IgD-negative memory B cell (primary cell): ENCODE results near the gene MCCC2. TPM values are rescaled to one million over a fixed set of nuclear protein-coding genes. Genes with fewer than 3 reads are reported as not detected.
"Not testable (repeated sequence)": the region's sequence is repeated elsewhere in the genome, so short reads cannot be mapped to it uniquely, and the experiment has no call there.

Experiments
- H3K27ac Mint-ChIP-seq, 3 donors: one replicate each; pipeline ENCODE4 v1.8.0; 2020 to 2022; ENCODE audit warnings: mild to moderate bottlenecking in 3 of 3, mixed read lengths in 3 of 3, moderate library complexity in 1 of 3
- H3K27me3 Mint-ChIP-seq: one replicate; pipeline ENCODE4 v1.8.0; 2021; ENCODE audit warnings: mixed read lengths
- H3K36me3 Mint-ChIP-seq: one replicate; pipeline ENCODE4 v1.8.0; 2020; ENCODE audit warnings: mild to moderate bottlenecking, mixed read lengths
- H3K4me1 Mint-ChIP-seq, 3 donors: one replicate each; pipeline ENCODE4 v1.8.0; 2020 to 2022; ENCODE audit warnings: mixed read lengths in 3 of 3, mild to moderate bottlenecking in 1 of 3
- H3K4me3 Mint-ChIP-seq, 4 donors: one replicate each; pipeline ENCODE4 v1.8.0; 2020 to 2022; ENCODE audit warnings: mild to moderate bottlenecking in 4 of 4, mixed read lengths in 4 of 4, moderate library complexity in 3 of 4
- H3K9me3 Mint-ChIP-seq, 3 donors: one replicate each; pipeline ENCODE4 v1.8.0; 2020 to 2021; ENCODE audit warnings: mixed read lengths in 3 of 3, mild to moderate bottlenecking in 1 of 3
- polyA plus RNA-seq: library from polyadenylated mRNA; unstranded; fragments of 300-500 nt; fragmentation: Illumina TruSeq; gene quantifications from one replicate; pipeline ENCODE4 v1.2.3, GENCODE V29; 2021

Gene MCCC2
- polyA plus RNA-seq, 1 donor from 2014 or later, result 33.2 TPM

DNA sequence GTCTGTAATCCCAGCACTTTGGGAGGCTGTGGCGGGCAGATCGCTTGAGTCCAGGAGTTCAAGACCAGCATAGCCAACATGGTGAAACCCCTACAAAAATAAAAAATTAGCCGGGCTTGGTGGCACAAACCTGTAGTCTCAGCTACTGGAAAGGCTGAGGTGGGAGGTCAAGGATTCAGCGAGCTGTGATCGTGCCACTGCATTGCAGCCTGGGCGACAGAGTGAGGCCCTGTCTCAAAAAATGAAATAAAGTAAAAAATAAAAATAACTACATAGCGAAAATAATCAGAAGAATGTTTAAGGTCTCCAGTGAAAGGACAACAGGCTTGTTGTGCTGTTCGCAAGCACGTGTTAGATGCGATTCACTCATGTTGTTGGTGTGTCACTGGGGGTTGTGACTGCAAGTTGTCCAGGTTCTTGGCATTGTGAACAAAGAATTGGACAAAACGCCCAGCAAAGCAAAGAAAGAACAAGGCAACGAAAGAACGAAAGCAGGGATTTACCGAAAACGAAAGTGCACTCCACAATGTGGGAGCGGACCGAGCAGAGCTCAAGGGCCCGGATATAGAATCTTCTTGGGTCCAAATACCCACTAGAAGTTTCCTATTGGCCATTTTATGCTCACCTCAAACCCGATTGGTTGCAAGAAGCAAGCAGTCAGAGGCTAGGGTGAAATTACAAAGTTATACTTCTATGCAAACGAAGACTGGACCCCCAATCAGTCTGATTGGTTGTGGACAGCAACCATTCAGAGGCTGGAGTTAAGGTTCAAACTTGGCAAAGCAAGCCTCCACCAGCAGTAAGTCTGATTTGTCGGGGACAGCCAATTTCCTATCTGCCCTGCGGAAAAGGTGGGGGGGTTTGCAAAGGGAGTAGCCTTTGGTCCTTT is 844 bp upstream of the MCCC2 start:
- Mint-ChIP-seq H3K9me3 (no peaks in the 10 kb centered on the region), H3K4me1 (peaks cover 18 to 28% (median 26%) of the 10 kb centered on the region in 3 donors), H3K4me3 (peak overlapping the region; percentile 87 to 99 (median 96)), H3K36me3 (no peaks in the 10 kb centered on the region), H3K27ac (peak overlapping the region; percentile 82 to 100 (median 93)), H3K27me3 (peaks cover 2% of the 10 kb centered on the region)

GRCh38 chr5:71587766-71588532 is 809 bp downstream of the MCCC2 start:
- Mint-ChIP-seq H3K4me1 (peaks cover 18 to 31% (median 26%) of the 10 kb centered on the region in 3 donors), H3K4me3 (peak overlapping the region; percentile 87 to 99 (median 96)), H3K27ac (peak overlapping the region; percentile 82 to 100 (median 93)), H3K9me3 (no peaks in the 10 kb centered on the region), H3K36me3 (no peaks in the 10 kb centered on the region), H3K27me3 (peaks cover 2% of the 10 kb centered on the region)

DNA sequence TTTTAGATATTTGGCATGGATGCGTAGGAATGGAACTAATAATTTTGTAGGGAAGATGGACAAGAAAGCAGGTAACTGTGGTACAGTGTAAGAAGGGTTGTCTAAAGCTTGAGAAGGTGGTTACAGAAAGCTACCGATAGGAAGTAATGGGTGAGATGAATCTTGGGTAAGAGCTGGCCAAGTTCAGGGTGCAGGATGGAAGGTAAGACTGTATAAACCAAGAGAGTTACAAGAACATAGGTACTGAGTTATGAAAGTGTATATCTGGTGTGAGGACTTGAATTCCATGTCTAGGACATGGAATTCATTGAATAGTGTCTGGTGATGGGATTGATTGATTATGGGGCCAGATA is 1.4 kb downstream of the MCCC2 start:
- H3K4me1 Mint-ChIP-seq, result peaks cover 18 to 31% (median 26%) of the 10 kb centered on the region in 3 donors
- H3K36me3 Mint-ChIP-seq, result no peaks in the 10 kb centered on the region
- H3K9me3 Mint-ChIP-seq, result no peaks in the 10 kb centered on the region
- H3K27ac Mint-ChIP-seq, result peak overlapping the region in 1 of 3 donors; percentile 81
- H3K4me3 Mint-ChIP-seq, result peak overlapping the region; percentile 54 to 87 (median 70)
- peaks cover 2% of the 10 kb centered on the region for H3K27me3 Mint-ChIP-seq

GRCh38 chr5:71589903-71590302 is 2.8 kb downstream of the MCCC2 start:
- H3K4me1 Mint-ChIP-seq, result peaks cover 18 to 31% (median 26%) of the 10 kb centered on the region in 3 donors
- peak overlapping the region in 3 of 4 donors; percentile 48 to 81 (median 73) for H3K4me3 Mint-ChIP-seq
- H3K27ac Mint-ChIP-seq, result no peak overlapping the region
- no peaks in the 10 kb centered on the region for H3K36me3 Mint-ChIP-seq
- H3K9me3 Mint-ChIP-seq, result no peaks in the 10 kb centered on the region
- peaks cover 2% of the 10 kb centered on the region for H3K27me3 Mint-ChIP-seq

- H3K4me3 Mint-ChIP-seq, result no peak overlapping the region
- H3K9me3 Mint-ChIP-seq, result no peaks in the 10 kb centered on the region
- no peak overlapping the region for H3K27ac Mint-ChIP-seq
- peaks cover 18 to 31% (median 26%) of the 10 kb centered on the region in 3 donors for H3K4me1 Mint-ChIP-seq
- peaks cover under 1% of the 10 kb centered on the region for H3K36me3 Mint-ChIP-seq
- peaks cover 2% of the 10 kb centered on the region for H3K27me3 Mint-ChIP-seq
Measured at GRCh38 chr5:71591100-71591499, 4.0 kb downstream of the MCCC2 start.

DNA sequence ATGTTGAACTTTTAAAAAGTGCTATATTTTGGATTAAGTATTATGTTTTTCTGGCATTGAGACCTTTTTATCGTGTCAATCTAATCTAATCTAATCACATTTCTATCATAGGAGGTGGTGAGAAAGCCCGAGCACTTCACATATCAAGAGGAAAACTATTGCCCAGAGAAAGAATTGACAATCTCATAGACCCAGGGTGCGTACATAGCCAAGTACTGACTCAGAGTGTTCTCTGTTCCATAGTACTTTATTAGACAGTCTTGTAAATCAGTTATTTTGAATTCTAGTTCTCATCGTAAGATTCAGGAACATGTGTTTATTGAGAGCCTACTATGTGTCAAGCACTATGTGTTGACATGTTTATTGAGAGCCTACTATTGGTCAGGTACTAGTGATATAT is 9.0 kb downstream of the MCCC2 start:
- peaks cover 4 to 8% (median 5%) of the 10 kb centered on the region in 3 donors for H3K4me1 Mint-ChIP-seq
- no peaks in the 10 kb centered on the region for H3K27me3 Mint-ChIP-seq
- H3K9me3 Mint-ChIP-seq, result no peaks in the 10 kb centered on the region
- peaks cover 18% of the 10 kb centered on the region for H3K36me3 Mint-ChIP-seq
- H3K27ac Mint-ChIP-seq, result no peak overlapping the region
- H3K4me3 Mint-ChIP-seq, result no peak overlapping the region

DNA sequence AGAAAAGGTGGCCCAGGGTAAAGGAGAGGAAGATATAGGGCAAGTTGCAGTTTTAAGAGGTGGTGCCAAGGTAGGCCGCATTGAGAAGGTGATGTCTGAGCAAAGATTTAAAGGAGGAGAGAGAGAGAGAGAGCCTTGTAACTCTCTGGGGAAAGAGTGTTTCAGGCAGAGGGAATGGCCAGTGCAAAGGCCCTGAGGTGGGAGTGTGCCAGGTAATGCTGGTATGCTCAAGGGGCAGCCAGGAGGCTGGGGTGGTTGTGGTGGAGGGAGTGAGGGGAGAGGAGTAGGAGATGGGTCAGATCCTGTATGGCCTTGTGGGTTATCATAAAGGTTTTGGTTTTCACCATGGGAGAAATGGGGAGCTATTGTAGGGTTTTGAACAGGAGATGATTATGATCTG is 9.9 kb downstream of the MCCC2 start:
- no peaks in the 10 kb centered on the region for H3K9me3 Mint-ChIP-seq
- no peak overlapping the region for H3K27ac Mint-ChIP-seq
- peaks cover 3 to 13% (median 8%) of the 10 kb centered on the region in 3 donors for H3K4me1 Mint-ChIP-seq
- H3K4me3 Mint-ChIP-seq, result no peak overlapping the region
- peaks cover 18% of the 10 kb centered on the region for H3K36me3 Mint-ChIP-seq
- H3K27me3 Mint-ChIP-seq, result no peaks in the 10 kb centered on the region

DNA sequence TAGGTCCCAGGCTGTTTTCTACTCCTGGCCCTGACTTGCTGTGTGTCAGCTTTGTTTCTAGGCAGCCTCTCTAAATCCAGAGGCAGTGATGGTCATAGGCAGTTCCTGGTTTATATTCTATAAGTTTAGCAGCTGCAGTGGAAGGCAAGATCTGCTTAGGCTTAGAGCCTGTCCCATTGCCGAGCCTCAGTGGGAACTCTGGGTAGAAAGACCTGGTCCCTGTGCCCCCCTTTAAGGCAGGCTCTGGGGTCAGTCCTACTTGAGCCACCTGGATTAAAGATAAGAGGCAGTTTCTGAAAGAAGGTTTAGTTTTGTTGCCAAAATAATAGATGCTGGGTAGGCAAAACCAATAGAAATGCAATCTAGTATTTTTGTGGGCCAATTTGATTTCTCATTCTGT is 13.6 kb downstream of the MCCC2 start:
- H3K4me3 Mint-ChIP-seq, result no peak overlapping the region
- H3K27ac Mint-ChIP-seq, result peak overlapping the region in 2 of 3 donors; percentile 24 to 82
- peaks cover 0 to 4% (median 0%) of the 10 kb centered on the region in 3 donors for H3K9me3 Mint-ChIP-seq
- H3K27me3 Mint-ChIP-seq, result no peaks in the 10 kb centered on the region
- H3K36me3 Mint-ChIP-seq, result peaks cover 29% of the 10 kb centered on the region
- peaks cover 4 to 13% (median 5%) of the 10 kb centered on the region in 3 donors for H3K4me1 Mint-ChIP-seq

DNA sequence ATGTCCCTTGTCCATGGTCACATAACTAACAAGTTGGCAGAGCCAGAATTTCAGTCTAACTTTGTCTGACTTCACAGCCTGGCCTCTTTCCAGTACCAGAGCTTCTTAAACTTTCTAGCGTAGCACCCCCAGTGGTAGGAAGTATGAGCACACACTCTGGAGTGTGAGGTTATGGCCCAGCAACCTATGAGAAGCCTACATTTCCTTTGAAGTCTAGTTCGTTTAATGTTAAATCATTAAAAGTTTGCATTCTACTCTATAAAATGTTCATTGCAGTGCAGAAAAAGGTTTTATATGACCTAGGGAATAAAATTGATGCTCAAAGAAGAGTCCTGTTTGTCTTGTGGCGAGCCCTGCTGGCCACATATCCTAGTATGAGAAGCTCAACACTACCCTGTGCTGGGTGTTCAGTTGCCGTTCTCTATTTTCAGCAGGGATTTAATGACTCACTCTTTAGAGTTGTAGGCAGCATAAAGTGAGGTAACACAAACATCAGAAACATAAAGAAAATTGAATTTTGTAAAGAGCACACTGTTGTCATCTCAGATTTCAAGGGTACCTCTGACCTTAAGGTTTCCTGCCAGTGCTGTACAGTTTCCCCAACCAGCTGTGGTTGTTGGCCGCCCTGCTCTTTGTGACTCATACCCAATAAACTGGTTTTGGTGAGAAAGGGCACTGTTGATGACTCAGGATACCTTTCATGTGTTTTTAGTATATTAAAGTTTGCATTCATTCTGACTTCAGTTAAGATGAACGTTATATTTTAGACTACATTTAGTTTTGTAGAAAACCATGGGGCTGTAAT is 14.3 kb downstream of the MCCC2 start:
- peaks cover 25% of the 10 kb centered on the region for H3K36me3 Mint-ChIP-seq
- H3K4me3 Mint-ChIP-seq, result no peak overlapping the region
- no peaks in the 10 kb centered on the region for H3K27me3 Mint-ChIP-seq
- peak overlapping the region in 2 of 3 donors; percentile 20 to 54 for H3K27ac Mint-ChIP-seq
- peaks cover 0 to 4% (median 0%) of the 10 kb centered on the region in 3 donors for H3K9me3 Mint-ChIP-seq
- peaks cover 4 to 13% (median 5%) of the 10 kb centered on the region in 3 donors for H3K4me1 Mint-ChIP-seq

DNA sequence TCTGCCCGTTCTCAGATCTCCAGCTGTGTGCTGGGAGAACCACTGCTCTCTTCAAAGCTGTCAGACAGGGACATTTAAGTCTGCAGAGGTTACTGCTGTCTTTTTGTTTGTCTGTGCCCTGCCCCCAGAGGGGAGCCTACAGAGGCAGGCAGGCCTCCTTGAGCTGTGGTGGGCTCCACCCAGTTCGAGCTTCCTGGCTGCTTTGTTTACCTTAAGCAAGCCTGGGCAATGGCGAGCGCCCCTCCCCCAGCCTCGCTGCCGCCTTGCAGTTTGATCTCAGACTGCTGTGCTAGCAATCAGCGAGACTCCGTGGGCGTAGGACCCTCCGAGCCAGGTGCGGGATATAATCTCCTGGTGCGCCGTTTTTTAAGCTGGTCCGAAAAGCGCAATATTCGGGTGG is 22.8 kb downstream of the MCCC2 start:
- not testable (repeated sequence) for H3K9me3 Mint-ChIP-seq, H3K36me3 Mint-ChIP-seq, H3K27me3 Mint-ChIP-seq, H3K27ac Mint-ChIP-seq, H3K4me3 Mint-ChIP-seq, H3K4me1 Mint-ChIP-seq

GRCh38 chr5:71615809-71616208 is 28.7 kb downstream of the MCCC2 start:
- Mint-ChIP-seq H3K27ac (no peak overlapping the region), H3K4me1 (peaks cover 1 to 6% (median 6%) of the 10 kb centered on the region in 3 donors)

DNA sequence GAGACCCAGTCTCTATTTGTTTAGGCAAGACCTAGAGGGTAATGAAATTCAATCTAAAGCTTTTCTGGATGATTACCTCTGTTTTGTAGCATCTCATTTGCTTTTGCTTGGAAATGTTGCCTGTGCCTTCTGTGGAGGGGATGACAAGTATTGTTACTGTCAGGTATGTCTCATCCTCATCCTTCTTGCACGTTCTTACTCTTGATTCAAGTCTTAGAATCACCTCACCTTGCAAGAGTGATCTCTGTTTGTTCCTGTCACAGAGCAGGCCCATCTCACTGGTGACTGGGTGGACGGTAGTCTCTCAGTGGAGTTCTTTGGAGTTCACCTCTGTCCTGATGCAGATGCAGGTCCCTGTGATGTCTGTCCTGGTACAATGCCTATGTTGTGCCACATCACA is 33.5 kb downstream of the MCCC2 start:
- peaks cover 14% of the 10 kb centered on the region for H3K36me3 Mint-ChIP-seq
- H3K27me3 Mint-ChIP-seq, result no peaks in the 10 kb centered on the region

More at GRCh38 chr5:71615809-71616208, 28.7 kb downstream of the MCCC2 start:
- H3K27me3 Mint-ChIP-seq, result no peaks in the 10 kb centered on the region
- no peaks in the 10 kb centered on the region for H3K9me3 Mint-ChIP-seq
- H3K4me3 Mint-ChIP-seq, result no peak overlapping the region
- peaks cover 19% of the 10 kb centered on the region for H3K36me3 Mint-ChIP-seq

DNA sequence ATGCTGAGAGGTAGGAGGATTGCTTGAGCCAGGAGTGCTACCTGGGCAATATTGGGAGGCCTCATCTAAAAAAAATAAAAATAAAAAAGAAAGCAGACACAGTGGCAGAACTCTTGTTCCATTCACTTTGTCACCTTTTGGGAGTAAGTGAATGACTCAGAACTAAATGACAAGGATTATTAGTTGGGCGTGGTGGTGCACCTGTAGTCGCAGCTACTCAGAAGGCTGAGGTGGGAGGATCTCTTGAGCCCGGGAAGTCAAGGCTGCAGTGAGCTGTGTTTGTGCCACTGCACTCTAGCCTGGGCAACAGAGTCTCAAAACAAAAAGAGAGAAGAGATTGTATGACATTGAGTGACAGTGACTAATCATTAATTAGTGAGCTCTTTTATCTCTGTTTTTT is 34.1 kb downstream of the MCCC2 start:
- peaks cover 6 to 12% (median 7%) of the 10 kb centered on the region in 3 donors for H3K4me1 Mint-ChIP-seq
- peaks cover 14% of the 10 kb centered on the region for H3K36me3 Mint-ChIP-seq
- peak overlapping the region in 1 of 3 donors; percentile 50 for H3K27ac Mint-ChIP-seq
- H3K4me3 Mint-ChIP-seq, result no peak overlapping the region
- no peaks in the 10 kb centered on the region for H3K27me3 Mint-ChIP-seq
- H3K9me3 Mint-ChIP-seq, result no peaks in the 10 kb centered on the region

More for the DNA sequence above, 33.5 kb downstream of the MCCC2 start:
- no peak overlapping the region for H3K27ac Mint-ChIP-seq
- no peaks in the 10 kb centered on the region for H3K9me3 Mint-ChIP-seq
- peaks cover 6 to 12% (median 7%) of the 10 kb centered on the region in 3 donors for H3K4me1 Mint-ChIP-seq
- H3K4me3 Mint-ChIP-seq, result no peak overlapping the region

GRCh38 chr5:71621741-71622140 is 34.6 kb downstream of the MCCC2 start:
- peaks cover 5 to 11% (median 7%) of the 10 kb centered on the region in 3 donors for H3K4me1 Mint-ChIP-seq
- H3K27ac Mint-ChIP-seq, result peak overlapping the region in 1 of 3 donors; percentile 50
- H3K4me3 Mint-ChIP-seq, result no peak overlapping the region
- peaks cover 0 to under 1% (median 0%) of the 10 kb centered on the region in 3 donors for H3K9me3 Mint-ChIP-seq
- H3K36me3 Mint-ChIP-seq, result peaks cover 17% of the 10 kb centered on the region
- H3K27me3 Mint-ChIP-seq, result no peaks in the 10 kb centered on the region
